22Rv1 (cell line): Measurements from ENCODE around the gene STK11IP.

ENCODE experiments used
- H3K27ac ChIP-seq: fragments of 450-650 bp; 2 replicates; pipeline ENCODE4 v1.5.1; 2017
- ZFX ChIP-seq: fragments of 450-650 bp; IDR thresholded peaks from 2 replicates; pipeline ENCODE4 v1.6.1; 2017; ENCODE audit warnings: antibody characterized with exemption, borderline replicate concordance
- TF ChIP-seq, protein P1 (sequence below): fragments of 450-650 bp; IDR thresholded peaks from 2 replicates; pipeline ENCODE4 v1.5.1; 2017; ENCODE audit warnings: mild to moderate bottlenecking

The STK11IP gene

DNA sequence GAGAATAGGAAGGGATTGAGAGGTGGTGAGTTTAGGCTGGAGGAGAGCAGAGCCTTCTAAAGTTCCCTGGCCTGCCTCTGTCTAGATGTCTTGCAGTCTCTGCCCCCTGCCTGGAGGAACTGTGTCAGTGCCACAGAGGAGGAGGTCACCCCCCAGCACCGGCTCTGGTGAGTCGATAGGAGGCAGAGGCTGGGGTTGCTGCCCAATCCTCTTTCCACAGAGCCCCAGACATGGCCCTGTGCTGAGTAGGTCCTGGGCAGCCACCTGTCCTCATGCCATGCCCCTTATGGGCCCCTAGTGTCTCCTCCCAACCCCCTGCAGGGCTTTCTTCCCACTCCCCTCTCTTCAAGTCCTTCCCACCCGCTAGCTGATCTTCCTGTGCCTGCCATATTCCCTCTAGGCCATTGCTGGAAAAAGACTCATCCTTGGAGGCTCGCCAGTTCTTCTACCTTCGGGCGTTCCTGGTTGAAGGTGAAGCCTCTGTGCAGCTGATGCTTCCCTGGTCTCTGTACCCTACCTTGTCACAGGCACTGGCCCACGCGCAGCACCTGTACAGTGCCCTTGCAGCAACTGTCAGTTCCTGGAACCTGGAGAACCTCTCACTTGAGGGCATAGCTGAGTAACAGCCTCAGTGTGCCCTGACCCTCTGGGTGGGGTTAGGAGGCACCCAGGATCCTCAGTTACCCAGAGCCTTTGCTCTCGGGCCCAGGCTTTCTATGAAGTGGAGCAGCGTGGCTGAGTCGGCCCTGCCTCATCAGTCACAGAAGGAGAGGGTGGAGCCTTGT, 16.6 kb downstream of the STK11IP start:
- no peak overlapping the region for H3K27ac ChIP-seq
- TF ChIP-seq, protein P1, sequence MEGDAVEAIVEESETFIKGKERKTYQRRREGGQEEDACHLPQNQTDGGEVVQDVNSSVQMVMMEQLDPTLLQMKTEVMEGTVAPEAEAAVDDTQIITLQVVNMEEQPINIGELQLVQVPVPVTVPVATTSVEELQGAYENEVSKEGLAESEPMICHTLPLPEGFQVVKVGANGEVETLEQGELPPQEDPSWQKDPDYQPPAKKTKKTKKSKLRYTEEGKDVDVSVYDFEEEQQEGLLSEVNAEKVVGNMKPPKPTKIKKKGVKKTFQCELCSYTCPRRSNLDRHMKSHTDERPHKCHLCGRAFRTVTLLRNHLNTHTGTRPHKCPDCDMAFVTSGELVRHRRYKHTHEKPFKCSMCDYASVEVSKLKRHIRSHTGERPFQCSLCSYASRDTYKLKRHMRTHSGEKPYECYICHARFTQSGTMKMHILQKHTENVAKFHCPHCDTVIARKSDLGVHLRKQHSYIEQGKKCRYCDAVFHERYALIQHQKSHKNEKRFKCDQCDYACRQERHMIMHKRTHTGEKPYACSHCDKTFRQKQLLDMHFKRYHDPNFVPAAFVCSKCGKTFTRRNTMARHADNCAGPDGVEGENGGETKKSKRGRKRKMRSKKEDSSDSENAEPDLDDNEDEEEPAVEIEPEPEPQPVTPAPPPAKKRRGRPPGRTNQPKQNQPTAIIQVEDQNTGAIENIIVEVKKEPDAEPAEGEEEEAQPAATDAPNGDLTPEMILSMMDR, result no peak
- no peak for TF ChIP-seq ZFX

DNA sequence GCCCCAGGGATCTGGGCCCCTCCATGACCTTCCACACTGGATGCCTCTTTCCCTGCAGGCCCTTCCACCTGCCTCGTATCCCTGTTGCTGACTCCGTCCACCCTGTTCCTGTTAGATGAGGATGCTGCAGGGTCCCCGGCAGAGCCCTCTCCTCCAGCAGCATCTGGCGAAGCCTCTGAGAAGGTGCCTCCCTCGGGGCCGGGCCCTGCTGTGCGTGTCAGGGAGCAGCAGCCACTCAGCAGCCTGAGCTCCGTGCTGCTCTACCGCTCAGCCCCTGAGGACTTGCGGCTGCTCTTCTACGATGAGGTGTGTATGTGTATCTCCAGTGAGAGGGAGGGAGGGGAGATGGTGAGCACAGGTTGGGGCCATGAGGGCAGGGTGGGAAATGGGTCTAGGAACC, 17.4 kb downstream of the STK11IP start:
- no peak overlapping the region for H3K27ac ChIP-seq
- TF ChIP-seq ZFX, result no peak

DNA sequence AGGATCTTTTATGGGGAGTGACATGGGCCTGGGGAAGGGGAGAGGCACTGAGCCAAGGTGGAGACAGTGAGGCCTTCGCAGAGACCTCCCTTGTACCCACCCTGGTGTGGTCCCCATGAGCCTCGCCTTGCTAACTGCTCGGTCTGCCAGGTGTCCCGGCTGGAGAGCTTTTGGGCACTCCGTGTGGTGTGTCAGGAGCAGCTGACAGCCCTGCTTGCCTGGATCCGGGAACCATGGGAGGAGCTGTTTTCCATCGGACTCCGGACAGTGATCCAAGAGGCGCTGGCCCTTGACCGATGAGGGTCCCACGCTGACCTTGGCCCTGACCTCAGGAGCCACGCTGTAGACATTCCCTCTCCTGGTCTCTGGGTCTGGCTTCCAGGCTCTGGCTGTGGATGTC, 18.2 kb downstream of the STK11IP start:
- TF ChIP-seq ZFX, result no peak
- TF ChIP-seq, protein P1, result no peak
- no peak overlapping the region for H3K27ac ChIP-seq

DNA sequence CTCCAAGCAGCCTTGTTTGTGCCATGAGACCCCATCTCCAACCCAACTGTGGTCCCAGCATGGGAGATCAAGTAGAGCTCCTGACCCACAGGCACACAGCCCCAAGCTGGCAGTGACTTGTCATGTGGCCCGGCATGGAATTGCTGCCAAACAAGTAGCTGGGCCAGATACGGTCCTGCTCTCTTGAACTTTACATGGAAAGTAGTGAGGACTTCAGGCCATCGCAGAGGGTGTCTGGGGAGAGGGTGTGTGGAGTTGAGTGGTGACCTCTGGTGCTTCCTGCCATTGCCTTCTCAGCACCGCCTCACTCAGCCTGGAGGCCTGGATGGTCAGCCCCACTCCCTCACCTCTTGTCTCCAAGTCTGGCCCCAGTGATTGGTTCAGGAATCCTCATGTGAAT, 18.9 kb downstream of the STK11IP start:
- TF ChIP-seq ZFX, result no peak
- TF ChIP-seq, protein P1, result no peak
- no peak overlapping the region for H3K27ac ChIP-seq

DNA sequence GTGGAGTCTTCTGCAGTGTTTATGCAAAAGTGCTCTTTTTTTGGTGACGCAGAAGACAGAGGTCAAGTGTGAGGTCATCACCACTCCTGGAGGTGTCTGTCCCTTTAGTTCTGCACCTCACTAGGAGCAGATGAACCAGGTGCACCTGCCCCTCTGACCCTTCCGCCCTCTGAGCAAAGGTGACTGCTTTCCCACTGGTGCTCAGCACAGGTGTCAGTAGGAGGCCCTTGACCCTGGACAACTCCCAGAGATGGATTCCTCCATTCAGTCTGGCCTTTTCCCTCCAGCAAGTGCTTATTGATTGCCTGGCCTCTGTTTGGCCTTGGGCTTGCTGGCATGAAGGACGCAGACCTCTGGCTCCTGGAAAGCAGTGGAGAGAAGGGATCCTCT, 21.1 kb downstream of the STK11IP start:
- no peak overlapping the region for H3K27ac ChIP-seq
- TF ChIP-seq, protein P1, result no peak
- TF ChIP-seq ZFX, result no peak

DNA sequence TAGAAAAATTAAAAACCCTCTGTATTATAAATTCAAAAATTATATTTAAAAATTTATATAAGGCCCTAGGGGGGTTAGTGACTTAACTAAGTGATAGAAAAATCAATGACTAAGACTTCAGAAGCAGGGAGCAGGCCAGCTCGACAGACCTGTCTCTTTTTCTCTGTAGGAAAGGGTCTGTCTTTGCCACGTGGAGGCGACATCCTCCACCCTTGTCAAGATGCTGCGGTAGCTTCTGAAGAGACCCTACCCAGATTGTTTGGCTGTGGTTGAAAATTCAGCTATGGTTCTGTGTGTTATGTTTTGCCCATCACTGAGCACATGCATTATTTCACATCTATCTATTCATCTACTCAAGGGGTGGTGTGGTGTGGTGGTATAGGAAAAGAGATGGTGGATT, 21.6 kb downstream of the STK11IP start:
- TF ChIP-seq, protein P1, result 0 out of 2 replicates have a peak, but pooled peaks have one; percentile 8
- TF ChIP-seq ZFX, result no peak
- H3K27ac ChIP-seq, result no peak overlapping the region

DNA sequence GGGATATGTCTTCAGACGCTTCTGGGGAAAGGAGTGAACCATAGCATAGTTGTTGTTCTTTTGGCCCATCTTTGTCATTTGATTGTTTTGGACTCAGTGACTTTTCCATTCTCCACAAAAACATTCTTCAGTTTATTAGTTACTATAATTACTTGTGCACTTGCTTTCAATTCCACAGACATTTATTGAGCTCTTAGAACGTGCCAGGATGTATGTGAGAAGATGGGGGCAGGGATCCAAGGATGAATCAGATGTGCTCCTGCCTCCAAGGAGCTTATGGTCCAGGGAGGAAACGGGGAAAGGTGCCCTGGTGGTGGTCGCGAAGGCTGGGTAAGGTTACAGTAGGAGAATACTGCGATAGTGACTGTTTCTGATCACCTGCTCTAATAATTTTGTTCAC, 22.9 kb downstream of the STK11IP start:
- TF ChIP-seq ZFX, result no peak
- TF ChIP-seq, protein P1, result no peak

More for the DNA sequence above, 22.9 kb downstream of the STK11IP start:
- H3K27ac ChIP-seq, result no peak overlapping the region
